Endothelial cell of umbilical vein (primary cell): ENCODE results near the gene TMEM131. TPM values are rescaled to one million over a fixed set of nuclear protein-coding genes. Genes with fewer than 3 reads are reported as not detected.

Source experiments
- BruUV-seq: library from RNA; stranded (reverse); fragments of 400-500 nt; replicated peaks from 2 replicates; lab custom pipeline; 2021; lab: Mats Ljungman, UMichigan
- CTCF ChIA-PET: fragments of 300-600, 350-600 bp; sonication (Branson Sonifier 250); formaldehyde crosslinking; loops from one replicate; lab custom pipeline; 2021; ENCODE audit warnings: antibody characterized with exemption, inconsistent platforms; lab: Charles Lee
- POLR2A ChIA-PET: fragments of 300-600, 350-600 bp; sonication (Branson Sonifier 250); formaldehyde crosslinking; loops from one replicate; lab custom pipeline; 2021; ENCODE audit warnings: antibody characterized with exemption, inconsistent platforms; lab: Charles Lee
- DNase-seq: peaks from one replicate; pipeline ENCODE4 v3.0.0-alpha.2; 2011; ENCODE audit warnings: low read depth, low spot score
- FAIRE-seq: peaks from 2 replicates; lab custom pipeline; 2011; peaks lifted over from hg19 to GRCh38; lab: Jason Lieb, UNC
- H2AFZ ChIP-seq: 2 replicates; pipeline ENCODE4 v1.6.0; 2012; ENCODE audit warnings: low read depth, low read length, control low read depth, inconsistent platforms
- H3K27ac ChIP-seq: 2 replicates; pipeline ENCODE4 v1.5.1; 2011; ENCODE audit warnings: low read depth, mild to moderate bottlenecking, control low read depth, low read length, moderate library complexity; ENCODE audit not compliant: insufficient read depth
- H3K27me3 ChIP-seq, 2 experiments: 2 replicates each; pipeline versions ENCODE4 v1.6.0 to v1.6.1; 2011; ENCODE audit warnings: low read length in 2 of 2, mixed read lengths in 1 of 2; ENCODE audit not compliant: control insufficient read depth in 2 of 2, insufficient read depth in 2 of 2
- H3K36me3 ChIP-seq, 2 experiments: 2 replicates in 1 of 2; 3 replicates in 1 of 2; pipeline ENCODE4 v1.5.1; 2011; ENCODE audit warnings: low read length in 2 of 2, mild to moderate bottlenecking in 1 of 2, moderate library complexity in 1 of 2; ENCODE audit not compliant: control insufficient read depth in 2 of 2, insufficient read depth in 2 of 2; ENCODE audit errors: extremely low read depth in 1 of 2
- H3K4me1 ChIP-seq: 3 replicates; pipeline ENCODE4 v1.5.1; 2011; ENCODE audit warnings: mild to moderate bottlenecking, low read length; ENCODE audit not compliant: control insufficient read depth, insufficient read depth; ENCODE audit errors: extremely low read depth
- H3K4me2 ChIP-seq: 2 replicates; pipeline ENCODE4 v1.6.1; 2011; ENCODE audit warnings: low read length, control low read depth, mixed read lengths; ENCODE audit not compliant: insufficient read depth
- H3K4me3 ChIP-seq, 3 experiments: fragments of 200-600 bp in 1 of 3; sonication (generic), shearing (Covaris generic) in 1 of 3; replicated peaks in 1 of 3; 2 replicates each; pipeline ENCODE4 v1.5.1; 2011 to 2016; ENCODE audit warnings: control low read depth in 3 of 3, low read length in 3 of 3, mild to moderate bottlenecking in 2 of 3, inconsistent platforms in 1 of 3, low read depth in 1 of 3, moderate library complexity in 1 of 3; ENCODE audit not compliant: insufficient read depth in 1 of 3
- H3K79me2 ChIP-seq: 2 replicates; pipeline ENCODE4 v1.6.0; 2012; ENCODE audit warnings: low read length, inconsistent platforms; ENCODE audit not compliant: control insufficient read depth, insufficient read depth
- H3K9ac ChIP-seq: replicated peaks from 2 replicates; pipeline ENCODE3; 2011; ENCODE audit warnings: low read length, control low read depth; ENCODE audit not compliant: insufficient read depth; ENCODE audit errors: extremely low read depth
- H3K9me1 ChIP-seq: replicated peaks from 3 replicates; pipeline ENCODE4 v1.6.0; 2011; ENCODE audit warnings: mild to moderate bottlenecking, low read length; ENCODE audit not compliant: control insufficient read depth, insufficient read depth; ENCODE audit errors: extremely low read depth
- H3K9me3 ChIP-seq: replicated peaks from 2 replicates; pipeline ENCODE4 v1.5.1; 2012; ENCODE audit warnings: low read length, inconsistent platforms; ENCODE audit not compliant: control insufficient read depth, insufficient read depth
- H4K20me1 ChIP-seq: replicated peaks from 2 replicates; pipeline ENCODE3; 2011; ENCODE audit warnings: mild to moderate bottlenecking, low read length; ENCODE audit not compliant: control insufficient read depth, insufficient read depth; ENCODE audit errors: extremely low read depth
- CTCF ChIP-seq, 2 donors: IDR thresholded peaks; 1 replicate in 1 of 2; 2 replicates in 1 of 2; pipeline ENCODE4 v1.5.1; 2011; ENCODE audit warnings: low read length in 2 of 2, mild to moderate bottlenecking in 2 of 2, moderate library complexity in 2 of 2, control low read depth in 1 of 2, inconsistent platforms in 1 of 2, low read depth in 1 of 2; ENCODE audit not compliant: insufficient read depth in 1 of 2; ENCODE audit errors: extremely low read depth in 1 of 2
- EZH2 ChIP-seq: IDR thresholded peaks from 2 replicates; pipeline ENCODE4 v1.6.1; 2012; ENCODE audit warnings: borderline replicate concordance, low read depth, mild to moderate bottlenecking, moderate library complexity, low read length, inconsistent platforms; ENCODE audit not compliant: severe bottlenecking
- FOS ChIP-seq: IDR thresholded peaks from 2 replicates; pipeline ENCODE4 v1.6.1; 2011; ENCODE audit warnings: mild to moderate bottlenecking, low read length, moderate library complexity, borderline replicate concordance; ENCODE audit not compliant: insufficient read depth
- GATA2 ChIP-seq: IDR thresholded peaks from 2 replicates; pipeline ENCODE4 v1.7.0; 2011; ENCODE audit warnings: low read depth, mild to moderate bottlenecking, moderate library complexity, mixed read lengths, low read length; ENCODE audit not compliant: insufficient read length, insufficient read depth
- JUN ChIP-seq: IDR thresholded peaks from 2 replicates; pipeline ENCODE4 v1.6.1; 2011; ENCODE audit warnings: borderline replicate concordance, low read depth; ENCODE audit not compliant: insufficient read length, insufficient read depth
- MAX ChIP-seq: IDR thresholded peaks from 2 replicates; pipeline ENCODE4 v1.6.1; 2011; ENCODE audit not compliant: insufficient read depth, insufficient read length
- MYC ChIP-seq: IDR thresholded peaks from one replicate; pipeline ENCODE4 v1.6.1; 2011; ENCODE audit warnings: mild to moderate bottlenecking, low read depth, low read length
- POLR2A ChIP-seq: IDR thresholded peaks from 2 replicates; pipeline ENCODE4 v1.6.1; 2012; ENCODE audit warnings: low read depth, mild to moderate bottlenecking, control low read depth, low read length
- POLR2AphosphoS5 ChIP-seq: IDR thresholded peaks from 2 replicates; pipeline ENCODE4 v1.6.1; 2012; ENCODE audit warnings: low read depth, mild to moderate bottlenecking, control low read depth, low read length, moderate library complexity; ENCODE audit not compliant: insufficient read depth
- dilution Hi-C: fragments of 300-500 bp; cut with MboI; formaldehyde crosslinking; loops from one replicate; pipeline ENCODE4 v1.15.0; 2019; ENCODE audit warnings: low sequenced_read_pairs; ENCODE audit not compliant: extremely low pct_ligation_motif_present
- intact Hi-C: fragments of 100-400 bp; cut with micrococcal nuclease; formaldehyde crosslinking; loops from one replicate; pipeline ENCODE4 v1.10.0; 2022
- polyA plus RNA-seq, 4 experiments: library from polyadenylated mRNA; depleted of rRNA in 3 of 4; stranded (reverse) in 3 of 4; unstranded in 1 of 4; fragments of >200 nt; gene quantifications; 2 replicates each; pipeline versions ENCODE4 v1.2.1 to v1.2.3, GENCODE V29; 2011 to 2012; ENCODE audit warnings: missing spikeins in 1 of 4
- total RNA-seq: library from RNA; stranded (reverse); gene quantifications from 2 replicates; pipeline ENCODE4 v1.2.3, GENCODE V29; 2021

Gene TMEM131
- total and polyA plus RNA-seq, 2 donors (not counting 3 experiments of a cell fraction or from before 2014, with no cell fraction given) = 12.2 to 28.6 TPM

- Histone ChIP-seq H3K4me1 (no peaks in the 10 kb centered on the region), H3K79me2 (no peaks in the 10 kb centered on the region), H4K20me1 (no peaks in the 10 kb centered on the region), H3K36me3 (no peaks in the 10 kb centered on the region), H3K4me2 (no peak overlapping the region), H3K9me3 (no peaks in the 10 kb centered on the region), H3K9ac (no peak overlapping the region), H3K4me3 (no peak overlapping the region), H3K27me3 (no peaks in the 10 kb centered on the region), H3K27ac (no peak overlapping the region), H2AFZ (no peak overlapping the region), H3K9me1 (no peaks in the 10 kb centered on the region)
- ChIA-PET POLR2A (no interaction called here), CTCF (no interaction called here)
- no TSS peak for BruUV-seq
- DNase-seq (no peak), FAIRE-seq (no peak)
- intact Hi-C loops = no loop called here
- dilution Hi-C loops = no loop called here
- TF ChIP-seq GATA2 (no peak), POLR2AphosphoS5 (no peak), POLR2A (no peak), MAX (no peak), MYC (no peak), EZH2 (no peak), CTCF (IDR thresholded peaks at IDR 0.05; ENCODE audit: extremely low read depth in 1 of 2, insufficient read depth in 1 of 2, low read depth in 1 of 2, low read length in 2 of 2) (no peak), JUN (no peak), FOS (no peak)
Observed at GRCh38 chr2:97724946-97725688, 270.6 kb downstream of the TMEM131 start.
